Measurements from ENCODE around the gene SYNE2. TPM values are rescaled to one million over a fixed set of nuclear protein-coding genes. Genes with fewer than 3 reads are reported as not detected.

Gene SYNE2
- total RNA-seq, 1 experiment from 2014 or later: 71.1 TPM

DNA sequence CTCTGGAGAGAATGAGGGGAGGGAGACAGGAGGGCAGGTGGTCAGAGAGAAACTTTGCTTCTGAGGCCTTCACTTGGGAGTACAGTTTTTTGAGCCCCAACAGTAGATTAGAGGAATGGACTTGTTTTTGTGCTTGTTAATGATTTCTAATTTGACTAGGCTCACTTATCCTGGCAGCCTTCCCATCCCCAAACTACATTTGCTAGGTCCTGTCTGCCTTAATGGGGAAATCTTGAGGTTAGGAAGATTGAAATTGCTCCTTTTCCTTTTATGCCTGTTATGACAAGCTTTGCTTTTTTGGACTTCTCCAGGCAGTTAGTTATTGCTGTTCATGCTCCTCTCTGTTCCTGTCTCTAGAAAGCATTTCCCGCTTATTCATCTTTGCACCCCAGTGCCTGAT, 37.7 kb downstream of the SYNE2 start:
- Mint-ChIP-seq H3K4me3 (peak overlapping the region; percentile 57), H3K27ac (peak overlapping the region; percentile 96)
- ATAC-seq: no peak

DNA sequence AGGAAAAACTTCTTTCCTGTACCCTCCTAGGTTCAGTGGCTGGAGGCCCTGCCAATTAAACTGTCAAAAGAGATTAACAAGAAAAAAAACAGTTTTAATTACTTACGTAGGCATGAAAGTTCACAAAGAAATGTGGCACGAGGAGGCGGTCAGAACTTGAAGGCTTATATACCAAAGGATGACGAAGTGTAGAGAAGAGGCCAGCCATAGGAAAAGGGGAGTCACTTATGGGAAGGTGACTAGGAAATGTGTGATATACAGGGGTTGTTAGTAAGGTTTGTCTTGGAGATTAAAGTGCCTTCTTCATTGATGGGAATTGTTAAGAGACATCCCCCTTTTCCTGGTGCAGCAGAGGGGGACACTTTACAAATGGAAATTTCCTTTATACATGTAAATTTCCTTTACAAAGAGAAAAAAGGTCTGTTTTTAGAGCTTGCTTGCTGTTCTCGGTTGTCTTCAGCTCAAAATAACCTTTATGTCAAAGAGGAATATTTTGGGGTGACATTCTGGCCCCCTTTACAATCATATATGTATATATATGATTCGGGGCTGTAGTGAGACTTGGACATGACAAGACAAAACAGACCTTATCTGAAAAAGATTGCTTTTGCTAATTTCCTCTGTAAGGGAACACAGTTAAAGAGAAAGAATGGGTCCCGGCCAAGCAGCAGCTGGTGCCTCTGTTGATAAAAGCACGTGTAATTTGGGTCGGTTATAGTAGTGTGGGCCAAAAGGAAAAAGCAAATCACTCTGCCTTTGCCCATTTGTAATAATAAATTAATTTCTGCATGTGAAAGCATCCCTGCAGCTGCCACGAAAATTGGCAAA, 38.6 kb downstream of the SYNE2 start:
- POLR2A ChIA-PET: interaction anchor here (0.8 to 1.0 kb wide), 3 partner anchors 31 to 50 kb away, joined by 3 to 4 read pairs (median 4); partner anchors contain the start of gene SYNE2
- TF ChIP-seq TEAD1 (CRISPR knock-in tag; IDR thresholded peaks at IDR 0.05): 0 out of 2 replicates have a peak, but pooled peaks have one; percentile 32
- no peak for TF ChIP-seq HMGA2 (CRISPR knock-in tag; IDR thresholded peaks at IDR 0.05)
- TF ChIP-seq, protein P1, sequence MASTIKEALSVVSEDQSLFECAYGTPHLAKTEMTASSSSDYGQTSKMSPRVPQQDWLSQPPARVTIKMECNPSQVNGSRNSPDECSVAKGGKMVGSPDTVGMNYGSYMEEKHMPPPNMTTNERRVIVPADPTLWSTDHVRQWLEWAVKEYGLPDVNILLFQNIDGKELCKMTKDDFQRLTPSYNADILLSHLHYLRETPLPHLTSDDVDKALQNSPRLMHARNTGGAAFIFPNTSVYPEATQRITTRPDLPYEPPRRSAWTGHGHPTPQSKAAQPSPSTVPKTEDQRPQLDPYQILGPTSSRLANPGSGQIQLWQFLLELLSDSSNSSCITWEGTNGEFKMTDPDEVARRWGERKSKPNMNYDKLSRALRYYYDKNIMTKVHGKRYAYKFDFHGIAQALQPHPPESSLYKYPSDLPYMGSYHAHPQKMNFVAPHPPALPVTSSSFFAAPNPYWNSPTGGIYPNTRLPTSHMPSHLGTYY (CRISPR knock-in tag; IDR thresholded peaks at IDR 0.05): no peak
- TF ChIP-seq SP1 (CRISPR knock-in tag; conservative IDR thresholded peaks at IDR 0.05): no peak; the same call in 1 of the 2 replicates
- TF ChIP-seq ZNF138 (CRISPR knock-in tag; conservative IDR thresholded peaks at IDR 0.05): no peak
- TF ChIP-seq, protein P2, sequence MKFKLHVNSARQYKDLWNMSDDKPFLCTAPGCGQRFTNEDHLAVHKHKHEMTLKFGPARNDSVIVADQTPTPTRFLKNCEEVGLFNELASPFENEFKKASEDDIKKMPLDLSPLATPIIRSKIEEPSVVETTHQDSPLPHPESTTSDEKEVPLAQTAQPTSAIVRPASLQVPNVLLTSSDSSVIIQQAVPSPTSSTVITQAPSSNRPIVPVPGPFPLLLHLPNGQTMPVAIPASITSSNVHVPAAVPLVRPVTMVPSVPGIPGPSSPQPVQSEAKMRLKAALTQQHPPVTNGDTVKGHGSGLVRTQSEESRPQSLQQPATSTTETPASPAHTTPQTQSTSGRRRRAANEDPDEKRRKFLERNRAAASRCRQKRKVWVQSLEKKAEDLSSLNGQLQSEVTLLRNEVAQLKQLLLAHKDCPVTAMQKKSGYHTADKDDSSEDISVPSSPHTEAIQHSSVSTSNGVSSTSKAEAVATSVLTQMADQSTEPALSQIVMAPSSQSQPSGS (CRISPR knock-in tag; IDR thresholded peaks at IDR 0.05; ENCODE audit: borderline replicate concordance, low read depth): no peak
- no peak for TF ChIP-seq ZNF317 (CRISPR knock-in tag; IDR thresholded peaks at IDR 0.05; ENCODE audit: borderline replicate concordance, low read depth)
- TF ChIP-seq, protein P3, sequence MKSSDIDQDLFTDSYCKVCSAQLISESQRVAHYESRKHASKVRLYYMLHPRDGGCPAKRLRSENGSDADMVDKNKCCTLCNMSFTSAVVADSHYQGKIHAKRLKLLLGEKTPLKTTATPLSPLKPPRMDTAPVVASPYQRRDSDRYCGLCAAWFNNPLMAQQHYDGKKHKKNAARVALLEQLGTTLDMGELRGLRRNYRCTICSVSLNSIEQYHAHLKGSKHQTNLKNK (CRISPR knock-in tag; IDR thresholded peaks at IDR 0.05): no peak
- CTCF ChIA-PET: interaction anchor here (1.0 to 1.3 kb wide), 4 partner anchors 35 to 92 kb away, joined by 3 to 4 read pairs (median 4); partner anchors contain the start of gene SYNE2
- ATAC-seq (peak; percentile 90), DNase-seq (ENCODE audit: low spot score) (no peak)
- H3K27ac Mint-ChIP-seq: peak overlapping the region; percentile 96
- peak overlapping the region; percentile 57 for H3K4me3 Mint-ChIP-seq
- peaks cover 59% of the 10 kb centered on the region for H3K4me1 Mint-ChIP-seq
- 0 out of 2 replicates have a peak, but pooled peaks cover 5% of the 10 kb centered on the region for H3K36me3 Mint-ChIP-seq
- H3K9me3 Mint-ChIP-seq: no peaks in the 10 kb centered on the region
- H3K27me3 Mint-ChIP-seq (ENCODE audit: low read depth): no peaks in the 10 kb centered on the region

More for the DNA sequence above, 37.7 kb downstream of the SYNE2 start:
- Mint-ChIP-seq H3K9me3 (no peaks in the 10 kb centered on the region), H3K4me1 (peaks cover 59% of the 10 kb centered on the region), H3K36me3 (0 out of 2 replicates have a peak, but pooled peaks cover 5% of the 10 kb centered on the region), H3K27me3 (ENCODE audit: low read depth) (no peaks in the 10 kb centered on the region)
- ChIA-PET POLR2A (no interaction called here), CTCF (no interaction called here)
- TF ChIP-seq JAZF1 (CRISPR knock-in tag; IDR thresholded peaks at IDR 0.05): no peak
- TF ChIP-seq ZNF121 (CRISPR knock-in tag; IDR thresholded peaks at IDR 0.05): no peak
- TF ChIP-seq JUN (CRISPR knock-in tag; IDR thresholded peaks at IDR 0.05): no peak
- TF ChIP-seq GABPB1 (CRISPR knock-in tag; IDR thresholded peaks at IDR 0.05): no peak
- TF ChIP-seq, protein P4, sequence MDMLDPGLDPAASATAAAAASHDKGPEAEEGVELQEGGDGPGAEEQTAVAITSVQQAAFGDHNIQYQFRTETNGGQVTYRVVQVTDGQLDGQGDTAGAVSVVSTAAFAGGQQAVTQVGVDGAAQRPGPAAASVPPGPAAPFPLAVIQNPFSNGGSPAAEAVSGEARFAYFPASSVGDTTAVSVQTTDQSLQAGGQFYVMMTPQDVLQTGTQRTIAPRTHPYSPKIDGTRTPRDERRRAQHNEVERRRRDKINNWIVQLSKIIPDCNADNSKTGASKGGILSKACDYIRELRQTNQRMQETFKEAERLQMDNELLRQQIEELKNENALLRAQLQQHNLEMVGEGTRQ (CRISPR knock-in tag; IDR thresholded peaks at IDR 0.05): no peak
- TF ChIP-seq, protein P5, sequence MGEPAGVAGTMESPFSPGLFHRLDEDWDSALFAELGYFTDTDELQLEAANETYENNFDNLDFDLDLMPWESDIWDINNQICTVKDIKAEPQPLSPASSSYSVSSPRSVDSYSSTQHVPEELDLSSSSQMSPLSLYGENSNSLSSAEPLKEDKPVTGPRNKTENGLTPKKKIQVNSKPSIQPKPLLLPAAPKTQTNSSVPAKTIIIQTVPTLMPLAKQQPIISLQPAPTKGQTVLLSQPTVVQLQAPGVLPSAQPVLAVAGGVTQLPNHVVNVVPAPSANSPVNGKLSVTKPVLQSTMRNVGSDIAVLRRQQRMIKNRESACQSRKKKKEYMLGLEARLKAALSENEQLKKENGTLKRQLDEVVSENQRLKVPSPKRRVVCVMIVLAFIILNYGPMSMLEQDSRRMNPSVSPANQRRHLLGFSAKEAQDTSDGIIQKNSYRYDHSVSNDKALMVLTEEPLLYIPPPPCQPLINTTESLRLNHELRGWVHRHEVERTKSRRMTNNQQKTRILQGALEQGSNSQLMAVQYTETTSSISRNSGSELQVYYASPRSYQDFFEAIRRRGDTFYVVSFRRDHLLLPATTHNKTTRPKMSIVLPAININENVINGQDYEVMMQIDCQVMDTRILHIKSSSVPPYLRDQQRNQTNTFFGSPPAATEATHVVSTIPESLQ (CRISPR knock-in tag; IDR thresholded peaks at IDR 0.05): no peak
- no peak for TF ChIP-seq FOXJ3 (CRISPR knock-in tag; IDR thresholded peaks at IDR 0.05; ENCODE audit: borderline replicate concordance)
- TF ChIP-seq GTF2I (CRISPR knock-in tag; conservative IDR thresholded peaks at IDR 0.05): no peak
- no peak for TF ChIP-seq ZBTB21 (CRISPR knock-in tag; IDR thresholded peaks at IDR 0.05; ENCODE audit: borderline replicate concordance)
- no peak for TF ChIP-seq NR3C1 (CRISPR knock-in tag; conservative IDR thresholded peaks at IDR 0.05; ENCODE audit: low read depth)
- TF ChIP-seq, protein P6, sequence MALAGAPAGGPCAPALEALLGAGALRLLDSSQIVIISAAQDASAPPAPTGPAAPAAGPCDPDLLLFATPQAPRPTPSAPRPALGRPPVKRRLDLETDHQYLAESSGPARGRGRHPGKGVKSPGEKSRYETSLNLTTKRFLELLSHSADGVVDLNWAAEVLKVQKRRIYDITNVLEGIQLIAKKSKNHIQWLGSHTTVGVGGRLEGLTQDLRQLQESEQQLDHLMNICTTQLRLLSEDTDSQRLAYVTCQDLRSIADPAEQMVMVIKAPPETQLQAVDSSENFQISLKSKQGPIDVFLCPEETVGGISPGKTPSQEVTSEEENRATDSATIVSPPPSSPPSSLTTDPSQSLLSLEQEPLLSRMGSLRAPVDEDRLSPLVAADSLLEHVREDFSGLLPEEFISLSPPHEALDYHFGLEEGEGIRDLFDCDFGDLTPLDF (CRISPR knock-in tag; IDR thresholded peaks at IDR 0.05): no peak
- no peak for TF ChIP-seq CBFB (CRISPR knock-in tag; IDR thresholded peaks at IDR 0.05; ENCODE audit: low read depth)
- TF ChIP-seq KAT7 (CRISPR knock-in tag; IDR thresholded peaks at IDR 0.05; ENCODE audit: borderline replicate concordance): no peak
- no peak for TF ChIP-seq ETV6 (CRISPR knock-in tag; IDR thresholded peaks at IDR 0.05)
- DNase-seq (ENCODE audit: low spot score): no peak
